ENCODE results near the gene CDYL2.
A peak's percentile ranks its signal among the peaks of the same experiment; 100 is the strongest.

Gene CDYL2

DNA sequence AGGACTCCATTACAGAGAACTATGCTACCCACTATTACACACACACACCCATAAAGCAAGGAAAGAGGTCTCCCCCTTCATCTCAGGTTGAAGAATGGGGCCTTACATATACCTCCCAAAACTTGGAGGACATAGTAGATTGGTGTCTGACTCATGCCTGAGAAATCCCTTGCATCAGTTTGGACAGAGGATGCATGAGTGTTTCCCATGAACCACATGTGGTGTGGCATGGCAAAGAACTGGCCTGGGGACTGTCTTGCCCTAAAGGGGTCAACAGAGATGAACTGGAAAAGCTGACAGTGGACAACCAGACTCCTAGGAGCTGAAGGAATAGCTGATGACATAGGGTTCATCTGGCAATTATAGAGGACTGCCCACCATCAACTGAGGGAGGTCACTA, 209.6 kb downstream of the CDYL2 start:
- no peak for DNase-seq
- H3K36me3 ChIP-seq (replicated peaks), result no peaks in the 10 kb centered on the region
- no peak overlapping the region for H3K27ac ChIP-seq
- in situ Hi-C loops (cut with HindIII; ENCODE audit: low pct_ligation_motif_present, low sequenced_read_pairs), result no loop called here
- no peak overlapping the region for H3K4me3 ChIP-seq (ENCODE audit: low read depth, low read length)
- H3K27me3 ChIP-seq (replicated peaks), result no peaks in the 10 kb centered on the region
- TF ChIP-seq, protein P1, sequence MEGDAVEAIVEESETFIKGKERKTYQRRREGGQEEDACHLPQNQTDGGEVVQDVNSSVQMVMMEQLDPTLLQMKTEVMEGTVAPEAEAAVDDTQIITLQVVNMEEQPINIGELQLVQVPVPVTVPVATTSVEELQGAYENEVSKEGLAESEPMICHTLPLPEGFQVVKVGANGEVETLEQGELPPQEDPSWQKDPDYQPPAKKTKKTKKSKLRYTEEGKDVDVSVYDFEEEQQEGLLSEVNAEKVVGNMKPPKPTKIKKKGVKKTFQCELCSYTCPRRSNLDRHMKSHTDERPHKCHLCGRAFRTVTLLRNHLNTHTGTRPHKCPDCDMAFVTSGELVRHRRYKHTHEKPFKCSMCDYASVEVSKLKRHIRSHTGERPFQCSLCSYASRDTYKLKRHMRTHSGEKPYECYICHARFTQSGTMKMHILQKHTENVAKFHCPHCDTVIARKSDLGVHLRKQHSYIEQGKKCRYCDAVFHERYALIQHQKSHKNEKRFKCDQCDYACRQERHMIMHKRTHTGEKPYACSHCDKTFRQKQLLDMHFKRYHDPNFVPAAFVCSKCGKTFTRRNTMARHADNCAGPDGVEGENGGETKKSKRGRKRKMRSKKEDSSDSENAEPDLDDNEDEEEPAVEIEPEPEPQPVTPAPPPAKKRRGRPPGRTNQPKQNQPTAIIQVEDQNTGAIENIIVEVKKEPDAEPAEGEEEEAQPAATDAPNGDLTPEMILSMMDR (IDR thresholded peaks at IDR 0.05; ENCODE audit: low read depth, low read length, missing control alignments), result no peak

DNA sequence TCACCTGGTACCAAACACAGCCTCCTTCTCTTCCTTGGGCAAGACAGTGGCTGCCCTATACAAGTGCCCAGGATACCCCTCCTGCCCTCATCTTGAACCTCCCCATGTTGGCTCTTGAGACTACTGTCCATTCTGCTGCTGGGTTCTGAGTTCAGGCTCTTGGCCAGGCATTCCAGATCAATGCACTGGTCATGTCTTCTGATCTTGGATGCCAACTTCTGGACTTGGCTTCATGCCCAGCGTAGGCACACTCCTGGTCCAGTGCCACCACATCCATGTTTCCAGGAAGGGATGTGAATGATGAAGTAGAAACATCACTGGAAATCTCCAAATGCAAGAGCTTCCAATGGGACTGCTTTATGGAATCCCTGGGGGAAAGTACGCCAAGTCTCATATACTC, 212.1 kb downstream of the CDYL2 start:
- Histone ChIP-seq H3K36me3 (replicated peaks) (no peaks in the 10 kb centered on the region), H3K4me3 (ENCODE audit: low read depth, low read length) (no peak overlapping the region), H3K27me3 (replicated peaks) (no peaks in the 10 kb centered on the region), H3K27ac (no peak overlapping the region)
- in situ Hi-C loops (cut with HindIII; ENCODE audit: low pct_ligation_motif_present, low sequenced_read_pairs), result no loop called here
- TF ChIP-seq, protein P1 (IDR thresholded peaks at IDR 0.05; ENCODE audit: low read depth, low read length, missing control alignments), result no peak
- no peak for DNase-seq

DNA sequence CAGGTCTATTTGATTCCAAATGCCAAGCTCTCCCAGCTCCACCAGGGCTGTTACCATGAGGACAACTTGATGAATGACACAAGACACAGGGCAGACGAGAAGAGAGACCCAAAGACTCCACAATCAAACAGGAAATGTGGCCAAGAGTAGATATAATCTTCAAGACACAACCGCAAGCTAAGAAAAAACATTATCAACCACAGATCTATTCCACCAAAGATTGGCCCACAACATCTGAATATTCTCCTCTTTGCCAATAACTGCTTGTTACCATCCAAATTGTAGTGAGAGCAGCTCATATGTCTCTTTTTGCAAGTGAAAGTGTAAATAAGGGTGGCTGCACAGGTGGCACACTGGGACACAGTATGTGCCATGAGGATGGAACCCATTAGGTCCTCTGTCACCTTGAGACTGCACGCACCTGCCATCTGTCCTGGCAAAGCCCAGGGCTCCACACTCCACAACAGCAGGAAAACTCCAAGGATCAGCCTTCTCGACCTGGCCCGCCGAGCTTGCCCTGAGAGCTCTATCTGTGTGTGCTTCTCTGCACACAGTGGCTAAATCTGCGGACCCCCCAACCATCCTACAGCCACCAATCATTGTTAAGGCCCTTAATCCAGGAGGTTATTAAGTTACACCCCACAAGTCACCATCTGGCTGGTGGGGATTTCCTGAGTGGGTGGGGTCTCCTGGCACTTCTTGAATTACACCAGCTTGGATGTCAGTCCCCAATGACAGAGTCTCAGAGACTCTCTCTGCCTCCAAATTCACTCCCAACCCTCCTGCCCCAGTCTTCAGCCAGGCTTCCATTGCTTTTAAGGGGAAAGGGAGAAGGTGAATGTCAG, 213.1 kb downstream of the CDYL2 start:
- H3K27me3 ChIP-seq (replicated peaks), result no peaks in the 10 kb centered on the region
- TF ChIP-seq, protein P1 (IDR thresholded peaks at IDR 0.05; ENCODE audit: low read depth, low read length, missing control alignments), result no peak
- H3K4me3 ChIP-seq (ENCODE audit: low read depth, low read length), result no peak overlapping the region
- no peak overlapping the region for H3K27ac ChIP-seq
- in situ Hi-C loops (cut with HindIII; ENCODE audit: low pct_ligation_motif_present, low sequenced_read_pairs), result no loop called here
- no peak for DNase-seq
- H3K36me3 ChIP-seq (replicated peaks), result no peaks in the 10 kb centered on the region

DNA sequence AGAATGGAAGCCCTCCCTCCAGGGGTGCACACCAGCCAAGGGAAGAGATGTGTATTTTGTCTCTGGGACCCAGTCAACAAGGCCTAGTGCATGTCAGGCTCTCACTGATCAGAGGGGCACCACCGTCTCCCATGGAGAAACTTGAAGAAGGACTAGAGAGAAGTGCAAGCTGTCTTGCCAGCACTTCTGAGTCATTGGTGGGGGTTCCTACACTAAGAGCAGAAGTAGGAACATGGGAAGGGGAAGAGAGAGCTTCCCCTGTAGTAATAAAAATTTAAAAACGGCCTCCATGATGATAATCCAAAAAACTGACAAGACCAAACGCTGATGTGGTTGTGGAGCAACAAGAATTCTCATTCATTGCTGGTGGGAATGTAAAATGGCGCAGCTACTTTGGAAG, 217.3 kb downstream of the CDYL2 start:
- Histone ChIP-seq H3K36me3 (replicated peaks) (no peaks in the 10 kb centered on the region), H3K27ac (no peak overlapping the region), H3K4me3 (ENCODE audit: low read depth, low read length) (no peak overlapping the region), H3K27me3 (replicated peaks) (no peaks in the 10 kb centered on the region)
- DNase-seq, result no peak
- TF ChIP-seq, protein P1 (IDR thresholded peaks at IDR 0.05; ENCODE audit: low read depth, low read length, missing control alignments), result no peak
- in situ Hi-C loops (cut with HindIII; ENCODE audit: low pct_ligation_motif_present, low sequenced_read_pairs), result no loop called here

DNA sequence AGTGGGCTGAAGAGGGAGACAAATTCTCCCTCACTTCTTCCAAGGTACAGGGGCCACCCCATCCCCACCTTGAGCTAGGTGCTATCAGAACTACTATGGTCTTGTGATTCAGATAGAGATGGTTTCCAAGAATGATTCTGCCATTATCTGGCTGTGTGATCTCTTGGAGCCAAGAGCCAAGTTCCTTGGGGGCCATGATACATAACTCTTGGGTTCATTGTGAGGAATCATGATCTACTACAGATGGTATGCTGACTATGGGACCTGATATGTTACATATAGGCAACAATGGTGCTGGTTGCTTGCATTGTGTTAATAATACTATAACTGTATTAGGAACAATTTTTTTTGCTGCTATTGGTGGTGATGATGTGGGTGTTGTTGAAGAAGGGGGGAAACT, 217.9 kb downstream of the CDYL2 start:
- Histone ChIP-seq H3K27me3 (replicated peaks) (no peaks in the 10 kb centered on the region), H3K36me3 (replicated peaks) (no peaks in the 10 kb centered on the region), H3K27ac (no peak overlapping the region), H3K4me3 (ENCODE audit: low read depth, low read length) (no peak overlapping the region)
- TF ChIP-seq, protein P1 (IDR thresholded peaks at IDR 0.05; ENCODE audit: low read depth, low read length, missing control alignments), result no peak
- in situ Hi-C loops (cut with HindIII; ENCODE audit: low pct_ligation_motif_present, low sequenced_read_pairs), result no loop called here
- peak; percentile 16 for DNase-seq

DNA sequence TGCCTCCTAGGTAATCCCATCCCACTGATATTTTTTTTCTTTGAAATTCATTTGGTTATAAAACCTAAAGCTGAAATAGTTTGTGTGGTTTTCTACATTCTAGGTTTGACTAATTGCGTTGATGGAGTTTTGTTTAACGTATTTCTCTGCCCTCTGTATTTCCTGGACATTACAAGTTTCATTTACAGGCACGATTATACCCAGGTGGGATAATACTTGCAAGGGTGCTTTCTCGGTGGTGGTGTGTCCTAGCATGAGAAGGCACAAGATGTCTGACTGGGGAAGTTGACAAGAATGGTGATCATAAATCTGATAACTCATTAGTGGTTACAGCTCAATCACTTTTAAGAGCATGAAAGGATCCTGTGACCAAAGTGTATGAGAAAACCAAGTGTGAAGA, 218.6 kb downstream of the CDYL2 start:
- Histone ChIP-seq H3K27ac (no peak overlapping the region), H3K4me3 (ENCODE audit: low read depth, low read length) (no peak overlapping the region), H3K36me3 (replicated peaks) (no peaks in the 10 kb centered on the region), H3K27me3 (replicated peaks) (no peaks in the 10 kb centered on the region)
- in situ Hi-C loops (cut with HindIII; ENCODE audit: low pct_ligation_motif_present, low sequenced_read_pairs), result no loop called here
- DNase-seq, result no peak
- TF ChIP-seq, protein P1 (IDR thresholded peaks at IDR 0.05; ENCODE audit: low read depth, low read length, missing control alignments), result no peak

All from brain microvascular endothelial cell (primary cell).